IPS-18a (cell line): Measurements from ENCODE around the gene LIG1.

Experiments used
- H3K27ac ChIP-seq: one replicate; pipeline ENCODE4 v1.5.1; 2013; ENCODE audit warnings: low read length
- H3K27me3 ChIP-seq: one replicate; pipeline ENCODE4 v1.6.1; 2013; ENCODE audit warnings: mild to moderate bottlenecking, low read length; ENCODE audit not compliant: control insufficient read depth, insufficient read depth
- H3K36me3 ChIP-seq: one replicate; pipeline ENCODE4 v1.6.1; 2013; ENCODE audit warnings: low read depth, low read length; ENCODE audit not compliant: control insufficient read depth
- H3K4me1 ChIP-seq: one replicate; pipeline ENCODE4 v1.6.1; 2013; ENCODE audit warnings: low read depth, low read length; ENCODE audit not compliant: control insufficient read depth
- H3K4me3 ChIP-seq: one replicate; pipeline ENCODE4 v1.5.1; 2013; ENCODE audit warnings: low read length
- H3K9ac ChIP-seq: one replicate; pipeline ENCODE4 v1.6.1; 2013; ENCODE audit warnings: mild to moderate bottlenecking, low read length, moderate library complexity
- H3K9me3 ChIP-seq: one replicate; pipeline ENCODE4 v1.6.1; 2013; ENCODE audit warnings: low read depth, low read length; ENCODE audit not compliant: control insufficient read depth

LIG1 gene

DNA sequence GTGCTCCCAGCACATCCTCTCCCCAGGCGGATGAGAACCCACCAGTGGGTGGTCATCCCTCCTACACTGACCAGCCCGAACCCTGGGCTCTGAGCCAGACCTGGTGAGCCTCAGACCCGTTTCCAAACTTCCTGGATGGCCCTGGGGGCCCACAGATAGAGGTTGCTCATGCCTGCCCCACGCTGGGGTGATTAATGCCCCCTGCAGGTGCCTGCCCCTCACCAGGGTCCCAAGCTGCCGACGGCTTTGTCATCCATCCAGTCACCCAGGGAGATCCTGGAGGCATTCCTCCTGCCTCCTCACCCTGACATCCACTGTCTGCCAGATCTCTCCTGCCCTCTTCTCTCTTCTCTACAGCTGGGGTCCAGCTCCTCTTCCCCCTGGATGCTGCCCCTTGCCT is 31.1 kb downstream of the LIG1 start:
- H3K36me3 ChIP-seq, result peaks cover 37% of the 10 kb centered on the region
- no peak overlapping the region for H3K4me3 ChIP-seq
- H3K4me1 ChIP-seq, result no peaks in the 10 kb centered on the region
- H3K27me3 ChIP-seq, result no peaks in the 10 kb centered on the region
- H3K9ac ChIP-seq, result no peak overlapping the region
- no peak overlapping the region for H3K27ac ChIP-seq
- H3K9me3 ChIP-seq, result no peaks in the 10 kb centered on the region

DNA sequence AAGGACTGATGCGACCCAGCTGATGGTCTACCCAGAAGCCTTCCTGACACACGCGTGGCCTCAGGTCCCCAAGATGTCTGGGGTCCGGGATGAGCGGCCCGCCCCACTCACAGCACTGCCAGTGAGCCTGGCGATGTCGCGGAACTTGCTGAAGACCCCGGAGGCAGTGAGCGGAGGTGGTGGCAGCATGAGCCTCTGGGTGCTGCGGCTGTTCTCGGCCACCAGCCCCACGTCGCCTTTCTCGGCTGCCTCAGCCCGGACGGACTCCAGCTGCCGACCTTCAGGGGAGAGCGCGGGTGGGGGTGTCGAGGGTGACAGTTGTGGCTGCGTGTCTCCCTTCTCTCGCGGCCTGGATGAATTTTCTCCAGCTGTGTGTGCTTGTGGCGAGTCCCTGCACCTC is 32.7 kb downstream of the LIG1 start:
- no peaks in the 10 kb centered on the region for H3K27me3 ChIP-seq
- no peak overlapping the region for H3K9ac ChIP-seq
- peaks cover 40% of the 10 kb centered on the region for H3K36me3 ChIP-seq
- H3K27ac ChIP-seq, result no peak overlapping the region
- H3K4me1 ChIP-seq, result no peaks in the 10 kb centered on the region
- H3K4me3 ChIP-seq, result no peak overlapping the region
- H3K9me3 ChIP-seq, result no peaks in the 10 kb centered on the region

DNA sequence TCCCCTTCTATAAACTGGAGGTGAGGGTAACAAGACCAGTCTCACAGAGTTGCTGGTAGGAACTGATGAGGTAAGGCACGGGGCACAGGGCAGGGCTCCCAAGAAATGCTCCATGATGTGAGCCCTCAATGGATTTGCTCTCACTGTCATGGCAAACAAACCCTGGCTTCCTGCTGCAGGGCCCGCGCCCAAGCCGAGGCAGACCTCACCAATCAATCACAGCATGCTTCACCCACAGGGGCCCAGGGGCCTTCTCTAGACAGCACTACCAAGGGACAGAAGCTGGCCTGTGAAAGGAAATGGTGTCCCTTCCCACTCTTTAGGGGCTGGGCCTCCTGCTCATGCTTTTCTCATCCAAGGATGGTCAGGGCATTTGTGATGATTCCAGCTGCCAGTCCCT is 33.6 kb downstream of the LIG1 start:
- no peak overlapping the region for H3K4me3 ChIP-seq
- H3K27me3 ChIP-seq, result no peaks in the 10 kb centered on the region
- H3K9me3 ChIP-seq, result no peaks in the 10 kb centered on the region
- H3K36me3 ChIP-seq, result peaks cover 47% of the 10 kb centered on the region
- no peaks in the 10 kb centered on the region for H3K4me1 ChIP-seq
- no peak overlapping the region for H3K9ac ChIP-seq
- H3K27ac ChIP-seq, result no peak overlapping the region

DNA sequence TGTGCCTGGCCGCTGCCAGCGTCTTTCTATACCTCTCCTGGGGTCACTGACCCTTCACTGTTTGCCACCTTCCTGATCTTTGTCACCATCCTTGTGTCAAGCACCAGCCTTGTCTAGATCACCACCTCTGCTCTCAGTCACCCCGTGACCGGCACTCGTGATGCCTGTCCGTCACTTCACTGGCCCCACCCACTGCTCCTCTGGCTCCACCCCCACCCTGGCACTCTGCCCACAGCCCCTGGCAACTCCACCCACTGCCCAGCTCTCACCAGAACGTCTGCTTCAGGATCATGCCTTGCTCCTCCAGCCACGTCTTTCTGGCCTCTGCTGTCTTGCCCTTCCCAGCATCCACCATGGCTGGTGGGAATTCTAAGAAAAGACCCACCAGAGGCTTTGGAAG is 34.7 kb downstream of the LIG1 start:
- Histone ChIP-seq H3K27me3 (no peaks in the 10 kb centered on the region), H3K9ac (no peak overlapping the region), H3K4me3 (no peak overlapping the region), H3K4me1 (no peaks in the 10 kb centered on the region), H3K36me3 (peaks cover 56% of the 10 kb centered on the region), H3K9me3 (no peaks in the 10 kb centered on the region), H3K27ac (no peak overlapping the region)

DNA sequence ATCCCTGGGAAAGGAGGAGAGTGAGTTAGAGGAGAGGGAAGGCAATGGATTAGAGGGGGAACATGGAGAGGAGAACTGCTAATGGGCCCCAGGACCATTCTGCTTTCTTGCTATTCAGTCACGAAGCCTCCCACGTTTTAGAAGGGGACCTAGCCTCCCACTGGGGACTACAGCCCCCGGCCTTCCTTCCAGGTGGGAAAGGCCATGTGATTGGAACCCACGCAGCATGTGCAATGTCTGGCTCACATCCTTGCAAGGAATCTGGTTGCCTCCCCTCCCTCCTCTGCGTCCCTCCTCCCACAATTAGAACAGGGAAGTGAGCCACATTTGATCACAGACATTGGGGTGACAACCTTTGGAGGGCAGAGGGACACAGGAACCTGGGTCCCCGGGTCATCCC is 37.0 kb downstream of the LIG1 start:
- peaks cover 56% of the 10 kb centered on the region for H3K36me3 ChIP-seq
- H3K9me3 ChIP-seq, result no peaks in the 10 kb centered on the region
- H3K27me3 ChIP-seq, result no peaks in the 10 kb centered on the region
- H3K9ac ChIP-seq, result no peak overlapping the region
- no peak overlapping the region for H3K4me3 ChIP-seq
- H3K4me1 ChIP-seq, result no peaks in the 10 kb centered on the region
- no peak overlapping the region for H3K27ac ChIP-seq

DNA sequence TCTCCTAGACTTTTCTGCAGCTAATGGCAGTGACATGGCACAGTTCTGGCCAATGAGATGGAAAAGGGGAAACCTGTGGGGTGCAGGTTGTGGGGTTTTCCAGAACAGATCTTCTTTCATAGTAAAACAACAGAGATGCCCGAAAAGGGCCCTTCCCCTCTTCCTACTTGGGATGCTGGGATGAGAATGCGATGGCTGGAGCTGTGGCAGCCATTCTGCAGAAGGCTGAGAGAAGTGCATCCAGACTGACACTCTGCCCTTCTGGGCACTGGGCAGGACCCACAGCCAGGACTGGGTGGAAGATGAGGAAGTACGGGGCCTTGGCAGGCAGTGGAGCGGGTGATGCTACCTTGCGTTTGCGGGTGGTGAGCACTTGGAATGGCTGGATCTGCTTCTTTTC is 42.6 kb downstream of the LIG1 start:
- Histone ChIP-seq H3K27me3 (no peaks in the 10 kb centered on the region), H3K36me3 (peaks cover 61% of the 10 kb centered on the region), H3K4me3 (no peak overlapping the region)

DNA sequence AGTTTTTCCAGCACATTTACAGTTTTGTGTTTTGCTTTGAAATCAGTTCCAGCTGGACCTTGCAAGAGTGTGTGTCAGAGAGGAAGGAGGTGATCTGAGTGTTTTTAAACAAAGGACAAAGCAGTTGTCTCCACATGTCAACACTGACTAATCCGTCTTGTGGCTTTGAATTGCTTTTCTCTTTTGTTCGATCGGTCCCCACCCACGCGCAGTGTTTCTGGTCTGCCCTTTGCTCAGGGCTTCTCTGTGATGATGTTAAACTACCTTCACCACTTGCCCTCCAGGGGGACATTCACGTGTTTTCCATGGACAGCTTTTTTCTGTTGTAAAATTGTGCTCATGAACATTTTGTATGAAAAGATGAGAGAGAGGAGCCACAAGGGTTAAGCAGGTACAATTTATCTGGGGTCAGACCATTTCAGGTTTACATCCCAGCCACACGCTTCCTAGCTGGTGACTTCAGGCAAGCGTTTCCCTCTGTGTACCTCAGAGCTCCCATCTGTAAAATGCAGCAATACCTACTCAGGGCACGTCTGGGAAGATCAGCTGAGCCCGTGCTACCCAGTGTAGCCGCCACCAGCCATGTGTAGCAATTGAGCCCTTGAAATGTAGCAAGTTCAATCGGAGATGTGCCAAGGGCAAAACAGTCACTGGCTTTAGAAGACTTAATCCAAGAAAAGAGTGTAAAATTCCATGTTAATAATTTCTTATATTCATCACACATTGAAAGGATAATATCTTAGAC is 46.1 kb downstream of the LIG1 start:
- Histone ChIP-seq H3K9ac (no peak overlapping the region), H3K27me3 (no peaks in the 10 kb centered on the region), H3K27ac (no peak overlapping the region), H3K36me3 (peaks cover 60% of the 10 kb centered on the region), H3K9me3 (no peaks in the 10 kb centered on the region), H3K4me3 (no peak overlapping the region), H3K4me1 (no peaks in the 10 kb centered on the region)

More for the DNA sequence above, 42.6 kb downstream of the LIG1 start:
- H3K27ac ChIP-seq, result no peak overlapping the region
- H3K9me3 ChIP-seq, result no peaks in the 10 kb centered on the region
- no peaks in the 10 kb centered on the region for H3K4me1 ChIP-seq
- no peak overlapping the region for H3K9ac ChIP-seq

DNA sequence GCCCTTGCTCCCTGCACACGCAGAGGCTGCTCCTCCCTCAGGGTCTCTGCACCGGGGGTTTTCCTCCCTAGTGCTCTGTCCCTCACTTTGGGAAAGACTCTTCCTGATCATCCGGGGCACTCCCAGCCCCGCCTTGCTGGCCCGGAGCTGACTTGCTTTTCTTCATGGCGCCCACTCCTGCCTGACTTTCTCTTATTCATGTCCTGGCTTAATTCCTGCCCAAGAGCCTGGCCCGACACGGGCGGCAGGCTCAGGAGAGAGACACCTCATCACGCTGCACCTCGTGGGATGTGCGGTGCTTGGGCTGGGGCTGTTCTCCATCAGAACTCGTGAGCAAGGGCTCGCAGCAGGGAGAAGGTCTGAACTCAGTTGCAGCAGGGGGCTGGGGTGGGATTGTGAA is 47.7 kb downstream of the LIG1 start:
- no peak overlapping the region for H3K9ac ChIP-seq
- H3K36me3 ChIP-seq, result peaks cover 54% of the 10 kb centered on the region
- H3K4me1 ChIP-seq, result no peaks in the 10 kb centered on the region
- H3K9me3 ChIP-seq, result no peaks in the 10 kb centered on the region
- H3K27ac ChIP-seq, result no peak overlapping the region
- no peak overlapping the region for H3K4me3 ChIP-seq
- H3K27me3 ChIP-seq, result no peaks in the 10 kb centered on the region

DNA sequence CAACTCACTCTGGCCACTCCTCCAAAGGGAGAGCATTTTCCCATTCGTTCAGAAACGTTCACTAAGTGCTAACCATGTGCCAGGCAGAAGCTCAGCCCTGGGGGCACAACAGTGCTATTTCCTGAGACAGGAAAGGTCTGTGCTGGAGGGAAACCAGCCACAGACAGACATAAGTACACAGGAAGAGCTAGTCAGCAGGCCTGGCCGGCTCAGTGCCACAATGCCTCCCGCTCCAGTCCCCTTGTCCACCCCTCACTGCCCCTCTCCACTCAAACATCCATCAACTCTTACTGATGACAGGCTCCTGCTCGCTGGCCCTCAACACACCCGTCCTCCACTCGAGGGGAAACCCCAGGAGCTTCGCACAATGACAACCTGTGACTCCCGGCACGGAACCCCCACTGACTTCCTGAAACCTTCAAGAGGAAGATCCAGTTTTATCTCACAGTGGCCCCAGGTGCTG is 48.2 kb downstream of the LIG1 start:
- Histone ChIP-seq H3K4me1 (no peaks in the 10 kb centered on the region), H3K27ac (no peak overlapping the region), H3K9ac (no peak overlapping the region), H3K27me3 (no peaks in the 10 kb centered on the region), H3K4me3 (no peak overlapping the region), H3K9me3 (no peaks in the 10 kb centered on the region), H3K36me3 (peaks cover 49% of the 10 kb centered on the region)

DNA sequence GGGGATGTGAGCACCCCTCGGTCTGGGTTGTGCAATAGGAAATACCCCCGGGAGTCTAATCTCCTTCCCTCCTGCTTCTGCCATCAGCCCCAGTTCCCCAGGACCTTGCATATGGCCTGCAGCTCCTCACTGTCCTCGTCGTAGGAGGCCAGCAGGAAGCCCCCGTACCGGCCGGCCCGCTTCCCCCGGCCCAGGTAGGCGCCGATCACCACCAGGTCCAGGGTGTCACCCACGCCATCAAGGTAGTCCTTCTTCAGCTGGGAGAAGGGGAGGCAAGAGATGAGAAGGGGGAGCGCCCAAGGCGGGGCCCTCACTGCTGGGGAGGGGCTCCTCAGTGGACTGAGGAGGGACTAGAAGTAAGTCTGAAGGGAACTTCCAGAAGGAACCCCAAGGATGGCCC is 49.1 kb downstream of the LIG1 start:
- no peak overlapping the region for H3K27ac ChIP-seq

DNA sequence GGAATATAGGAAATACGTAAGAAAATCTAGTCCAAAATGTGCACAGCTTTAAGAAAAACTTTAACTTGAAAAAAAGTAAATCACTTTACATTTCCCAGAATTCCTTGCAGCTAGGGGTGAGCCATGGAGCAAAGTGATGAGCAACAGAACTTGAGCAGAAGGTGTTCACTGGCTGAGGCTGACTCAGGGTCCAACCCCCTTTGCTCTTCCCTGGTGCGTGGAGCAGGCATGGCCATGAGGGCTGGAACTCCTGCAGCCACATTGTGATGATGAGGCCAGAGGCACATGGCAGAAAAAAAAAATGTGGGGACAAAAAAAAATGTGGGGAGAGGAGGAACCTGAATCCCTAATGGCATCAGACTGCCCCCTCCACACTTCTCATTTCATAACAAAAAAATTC is 49.6 kb downstream of the LIG1 start:
- Histone ChIP-seq H3K9me3 (no peaks in the 10 kb centered on the region), H3K4me3 (no peak overlapping the region), H3K27me3 (no peaks in the 10 kb centered on the region), H3K9ac (no peak overlapping the region), H3K36me3 (peaks cover 47% of the 10 kb centered on the region), H3K27ac (no peak overlapping the region), H3K4me1 (no peaks in the 10 kb centered on the region)

More for the DNA sequence above, 49.1 kb downstream of the LIG1 start:
- peaks cover 46% of the 10 kb centered on the region for H3K36me3 ChIP-seq
- H3K4me1 ChIP-seq, result no peaks in the 10 kb centered on the region
- H3K4me3 ChIP-seq, result no peak overlapping the region
- H3K9me3 ChIP-seq, result no peaks in the 10 kb centered on the region
- no peak overlapping the region for H3K9ac ChIP-seq
- no peaks in the 10 kb centered on the region for H3K27me3 ChIP-seq

DNA sequence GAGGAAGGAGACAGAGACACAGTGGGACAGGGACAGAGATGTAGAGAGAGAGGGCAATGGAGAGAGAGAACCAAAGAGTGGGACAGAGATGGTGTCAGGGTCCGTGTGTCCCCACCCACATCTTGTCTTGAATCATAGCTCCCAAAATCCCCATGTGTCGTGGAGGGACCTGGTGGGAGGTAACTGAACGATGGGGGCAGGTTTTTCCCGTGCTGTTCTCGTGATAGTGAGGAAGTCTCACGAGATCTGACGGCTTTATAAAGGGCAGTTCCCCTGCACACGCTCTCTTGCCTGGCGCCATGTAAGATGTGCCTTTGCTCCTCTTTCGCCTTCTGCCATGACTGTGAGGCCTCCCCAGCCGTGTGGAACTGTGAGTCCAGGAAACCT is 52.0 kb downstream of the LIG1 start:
- Histone ChIP-seq H3K4me3 (no peak overlapping the region), H3K27me3 (no peaks in the 10 kb centered on the region), H3K27ac (no peak overlapping the region), H3K4me1 (no peaks in the 10 kb centered on the region), H3K9me3 (no peaks in the 10 kb centered on the region), H3K9ac (no peak overlapping the region), H3K36me3 (peaks cover 45% of the 10 kb centered on the region)
